Right cardiac atrium (tissue), 5 donors: Measurements from ENCODE around the gene MAP2K6. TPM values are rescaled to one million over a fixed set of nuclear protein-coding genes. Genes with fewer than 3 reads are reported as not detected.

Experiments used
- ATAC-seq, 2 donors: fragments of 200-7000 bp; cut with Tn5 transposase; one replicate each; pipeline versions ENCODE4 v1.8.0 to v1.9.1; 2020; ENCODE audit warnings: moderate library complexity in 2 of 2, mild to moderate bottlenecking in 1 of 2
- DNase-seq, 3 donors: peaks; one replicate each; pipeline ENCODE4 v3.0.0-alpha.2; 2020
- H3K27ac ChIP-seq: one replicate; pipeline ENCODE4 v1.5.1; 2013; ENCODE audit warnings: mild to moderate bottlenecking, low read length, control low read depth, moderate library complexity
- H3K27me3 ChIP-seq: one replicate; pipeline ENCODE4 v1.6.1; 2013; ENCODE audit not compliant: control insufficient read depth, insufficient read depth
- H3K4me1 ChIP-seq: one replicate; pipeline ENCODE4 v1.6.1; 2013; ENCODE audit warnings: low read length; ENCODE audit not compliant: control insufficient read depth, insufficient read depth
- H3K4me3 ChIP-seq: one replicate; pipeline ENCODE4 v1.5.1; 2013; ENCODE audit warnings: low read length, control low read depth
- H3K9me3 ChIP-seq: one replicate; pipeline ENCODE4 v1.6.1; 2013; ENCODE audit warnings: low read length; ENCODE audit not compliant: control insufficient read depth
- WGBS: extraction: QIAGEN DNeasy Blood & Tissue Kit; methylation state at CpG from one replicate; pipeline ENCODE4 v1.1.7; 2013; 5-methylcytosine and 5-hydroxymethylcytosine counted together
- intact Hi-C, 4 donors: fragments of 100-400 bp; cut with DNase I; formaldehyde crosslinking; loops; one replicate each; pipeline versions ENCODE4 v1.11.0 to v1.14.0; 2022 to 2023
- polyA plus RNA-seq: library from polyadenylated mRNA; stranded (reverse); fragments of 200-250 nt; gene quantifications from one replicate; pipeline ENCODE4 v1.2.3, GENCODE V29; 2013
- total RNA-seq, 4 donors: library from RNA; stranded (reverse); fragmentation: NEBNext Ultra II Directional; extraction: Animal tissue kit (Norgen Biotek cat#: 25700); gene quantifications; one replicate each; pipeline ENCODE4 v1.2.1, GENCODE V29; 2021
- donor health status: healthy with polysubstance abuse.
- donor health status: DM: no; HTN: yes; CAD: no.
- donor health status: DM: no; HTN: no; CAD: no.
- donor health status: DM: no; HTN: yes; CAD: no; lungs with severe emphysema.
- donor health status: DM: yes; HTN: yes; CAD: no.

The MAP2K6 gene
- total and polyA plus RNA-seq, 5 donors = 0.72 to 4.1 (median 2.5) TPM

DNA sequence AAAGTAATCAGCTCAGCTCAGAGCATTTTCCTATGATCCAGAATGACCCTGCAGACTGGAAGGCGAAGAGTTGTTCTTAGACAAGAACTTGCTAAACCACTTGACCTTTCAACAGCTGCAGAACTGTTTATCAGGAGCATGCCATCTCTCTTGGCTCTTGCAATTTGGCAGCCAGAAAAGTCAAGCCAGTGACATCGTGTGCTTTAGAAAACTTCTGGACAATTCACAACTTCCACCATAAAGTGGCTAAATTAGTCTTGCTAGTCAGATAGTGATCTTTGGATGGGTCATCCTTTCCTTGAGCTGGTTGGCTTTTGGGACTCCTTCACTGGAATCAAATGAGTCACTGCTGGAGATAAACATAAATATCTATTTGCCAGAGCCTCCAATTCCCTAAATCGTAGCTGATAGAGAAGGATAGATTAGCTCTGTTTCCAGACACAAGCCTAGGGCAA lies 146.5 kb downstream of the MAP2K6 start:
- Histone ChIP-seq H3K4me1 (peaks cover 1% of the 10 kb centered on the region), H3K27ac (no peak overlapping the region), H3K27me3 (no peaks in the 10 kb centered on the region), H3K9me3 (no peaks in the 10 kb centered on the region), H3K4me3 (no peak overlapping the region)
- intact Hi-C loops = loop anchor here in 3 of 4 donors (10.0 kb wide), 2 partner anchors 584 to 1064 kb away; no protein-coding TSS in a partner anchor
- WGBS = 20% methylated on average over 3 of the region's 3 CpGs
- ATAC-seq = peak; percentile 73 to 85
- peak in 1 of 3 donors; percentile 10 for DNase-seq

DNA sequence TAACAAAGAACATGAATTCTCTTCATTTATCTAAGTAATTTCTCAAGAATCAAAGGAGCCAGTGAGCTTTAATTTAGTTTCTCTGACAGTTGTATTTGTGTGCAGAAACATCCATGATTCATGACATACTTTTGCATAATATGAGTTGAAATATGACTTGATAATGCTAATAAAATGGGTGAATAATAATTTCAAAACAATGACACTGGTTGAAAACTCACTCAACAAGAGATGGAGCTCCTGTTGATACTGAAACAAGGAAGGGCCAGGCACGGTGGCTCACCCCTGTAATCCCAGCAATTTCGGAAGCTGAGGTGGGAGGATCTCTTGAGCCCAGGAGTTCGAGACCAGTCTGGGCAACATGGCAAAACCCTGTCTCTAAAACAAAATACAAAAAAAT lies 147.0 kb downstream of the MAP2K6 start:
- ATAC-seq = no peak
- Histone ChIP-seq H3K4me1 (peaks cover 1% of the 10 kb centered on the region), H3K9me3 (no peaks in the 10 kb centered on the region), H3K27me3 (no peaks in the 10 kb centered on the region), H3K4me3 (no peak overlapping the region), H3K27ac (no peak overlapping the region)
- intact Hi-C loops = loop anchor here in 3 of 4 donors (10.0 kb wide), 2 partner anchors 583 to 1063 kb away; no protein-coding TSS in a partner anchor
- 82% methylated on average over 3 of the region's 3 CpGs for WGBS
- no peak for DNase-seq

DNA sequence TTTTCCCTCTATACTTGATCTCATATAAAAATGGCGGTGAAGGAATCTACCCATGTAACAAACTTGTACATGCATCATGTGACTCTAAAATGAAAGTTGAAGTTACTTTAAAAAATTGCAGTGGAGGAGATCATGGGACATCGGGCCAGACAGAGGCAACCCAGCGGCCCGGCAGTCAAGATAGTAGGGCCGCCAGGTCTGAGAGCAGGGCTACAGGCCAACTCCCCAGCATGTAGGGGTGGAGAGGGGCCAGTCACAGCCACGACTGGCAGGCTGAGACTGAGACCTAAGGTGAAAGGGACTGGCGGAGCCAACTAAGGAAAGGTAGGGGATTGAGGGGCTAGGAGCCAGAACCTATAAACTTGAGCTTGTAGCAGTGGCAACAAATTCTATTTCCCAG lies 150.9 kb downstream of the MAP2K6 start:
- intact Hi-C loops = loop anchor here in 3 of 4 donors (5.0 to 10.0 kb wide), 3 partner anchors 579 to 1059 kb away; no protein-coding TSS in a partner anchor
- H3K27ac ChIP-seq = no peak overlapping the region
- ATAC-seq = no peak

DNA sequence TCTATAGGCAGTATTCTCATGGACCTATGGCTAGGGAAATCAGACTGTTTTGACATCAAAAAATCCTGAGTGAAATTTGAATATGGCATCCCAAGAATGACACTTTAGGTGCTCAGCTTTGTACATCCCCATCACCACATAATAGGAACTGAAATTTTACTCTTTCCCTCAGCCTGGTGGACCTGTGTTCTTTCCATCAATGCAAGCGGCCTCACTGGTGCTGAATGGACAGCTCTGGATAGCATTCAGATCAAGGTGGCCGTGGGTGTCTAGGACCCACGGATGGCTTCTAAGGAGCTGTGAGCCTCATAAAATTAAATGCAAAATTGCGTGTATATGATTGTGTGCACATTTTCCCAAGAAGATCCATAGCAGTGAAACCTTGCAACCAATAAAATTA lies 152.6 kb downstream of the MAP2K6 start:
- DNase-seq (no peak), ATAC-seq (no peak)
- H3K4me1 ChIP-seq = no peaks in the 10 kb centered on the region
- no peak overlapping the region for H3K4me3 ChIP-seq
- 47% methylated on average over 4 of the region's 4 CpGs for WGBS
- no peak overlapping the region for H3K27ac ChIP-seq
- no peaks in the 10 kb centered on the region for H3K27me3 ChIP-seq
- H3K9me3 ChIP-seq = no peaks in the 10 kb centered on the region
- intact Hi-C loops = loop anchor here in 3 of 4 donors (5.0 to 10.0 kb wide), 3 partner anchors 578 to 1058 kb away; no protein-coding TSS in a partner anchor

More for the DNA sequence above, 150.9 kb downstream of the MAP2K6 start:
- no peaks in the 10 kb centered on the region for H3K27me3 ChIP-seq
- DNase-seq = no peak
- peaks cover 1% of the 10 kb centered on the region for H3K4me1 ChIP-seq
- no peaks in the 10 kb centered on the region for H3K9me3 ChIP-seq
- no peak overlapping the region for H3K4me3 ChIP-seq
- WGBS = 82% methylated on average over 7 of the region's 7 CpGs

DNA sequence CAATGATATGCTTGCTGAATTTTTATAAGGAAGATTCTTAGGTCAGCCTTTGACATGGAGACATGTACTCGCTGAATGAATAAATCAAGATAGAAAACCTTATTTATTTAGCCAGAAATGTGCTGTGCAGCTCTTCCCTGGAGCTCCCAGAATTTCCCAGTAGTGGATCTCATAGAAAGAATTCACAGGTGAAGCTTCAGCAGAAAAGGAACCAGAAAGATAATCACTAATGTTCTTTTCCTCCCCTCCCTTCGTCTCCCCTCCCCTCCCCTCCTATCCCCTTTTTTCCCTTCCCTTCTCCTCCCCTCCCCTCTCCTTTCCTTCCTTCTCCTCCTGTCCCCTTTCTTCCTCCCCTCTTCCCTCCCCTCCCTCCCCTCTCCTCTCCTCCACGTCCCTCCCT lies 158.2 kb downstream of the MAP2K6 start:
- ATAC-seq = no peak
- intact Hi-C loops = no loop called here
- Histone ChIP-seq H3K4me1 (peaks cover 3% of the 10 kb centered on the region), H3K4me3 (no peak overlapping the region), H3K27ac (no peak overlapping the region), H3K27me3 (no peaks in the 10 kb centered on the region), H3K9me3 (no peaks in the 10 kb centered on the region)
- DNase-seq = no peak
- WGBS = 74% methylated on average over 3 of the region's 3 CpGs

DNA sequence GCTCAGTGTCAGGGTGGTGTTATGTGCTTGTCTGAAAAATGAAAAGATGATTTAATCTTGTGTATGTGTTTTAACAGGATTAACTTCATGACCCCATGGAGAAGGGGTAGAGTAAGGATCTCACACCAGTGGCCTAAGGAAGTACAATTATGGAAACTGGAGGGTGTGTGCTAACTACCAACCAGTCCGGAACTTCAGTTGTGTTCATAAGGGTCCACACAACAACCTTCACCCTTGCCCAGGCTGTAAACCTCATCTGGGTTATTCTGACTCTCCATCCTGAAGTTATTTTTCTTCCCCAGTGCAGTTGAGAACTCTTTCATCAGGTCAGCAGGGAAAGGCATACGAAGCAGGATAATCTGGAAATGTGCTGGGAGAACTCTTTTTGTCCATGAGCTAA lies 158.9 kb downstream of the MAP2K6 start:
- no peak for ATAC-seq
- H3K9me3 ChIP-seq = no peaks in the 10 kb centered on the region
- H3K27me3 ChIP-seq = no peaks in the 10 kb centered on the region
- H3K27ac ChIP-seq = no peak overlapping the region
- WGBS = 68% methylated on average over 2 of the region's 2 CpGs
- no peak overlapping the region for H3K4me3 ChIP-seq
- DNase-seq = no peak
- H3K4me1 ChIP-seq = peaks cover 3% of the 10 kb centered on the region
- intact Hi-C loops = no loop called here

DNA sequence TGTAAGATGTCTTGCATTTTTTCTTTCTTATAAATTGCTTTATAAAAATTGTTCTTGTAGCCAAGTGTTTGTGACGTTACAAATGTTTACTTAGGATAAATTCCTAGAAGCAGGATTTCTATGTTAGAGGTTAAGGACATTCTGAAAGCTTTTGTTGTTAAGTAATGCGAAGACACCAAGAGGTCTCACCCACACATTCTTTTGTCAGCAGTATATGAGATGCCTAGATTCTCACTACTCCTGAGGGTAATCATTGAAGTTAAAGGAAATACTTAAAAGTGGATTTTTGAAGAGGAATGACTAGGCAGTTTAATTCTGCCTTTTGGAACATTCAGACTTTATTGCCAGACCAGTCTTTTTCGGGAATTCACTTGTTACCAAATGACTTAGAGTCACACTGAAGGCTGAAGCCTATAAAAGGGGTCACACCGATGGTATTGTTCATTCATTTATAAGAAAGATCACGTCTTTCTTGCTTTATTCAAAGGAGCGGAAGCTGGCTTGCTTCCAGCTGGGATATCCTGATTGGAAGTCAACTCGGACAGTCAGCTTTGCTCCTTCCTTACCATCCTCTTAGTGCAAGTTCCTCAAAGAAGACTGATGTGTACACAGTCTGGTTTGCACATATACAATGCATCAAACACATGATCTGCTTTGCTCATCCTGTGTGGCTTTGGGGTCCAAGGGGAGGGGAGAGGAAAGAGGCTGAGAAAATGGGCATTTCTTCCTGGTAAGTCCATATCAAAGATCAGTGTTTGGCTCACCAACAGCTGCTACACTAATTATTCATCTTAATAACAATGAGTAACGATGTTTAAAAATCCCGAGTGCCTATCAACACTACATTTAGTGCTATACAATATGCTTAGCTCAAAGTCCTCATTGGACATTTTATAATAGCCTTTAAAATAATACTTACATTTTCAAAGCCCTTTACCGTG lies 160.0 kb downstream of the MAP2K6 start:
- H3K9me3 ChIP-seq = no peaks in the 10 kb centered on the region
- peaks cover 5% of the 10 kb centered on the region for H3K4me1 ChIP-seq
- WGBS = 49% methylated on average over 10 of the region's 10 CpGs
- H3K27ac ChIP-seq = no peak overlapping the region
- no peaks in the 10 kb centered on the region for H3K27me3 ChIP-seq
- intact Hi-C loops = no loop called here
- ATAC-seq = peak in 1 of 2 donors; percentile 32
- DNase-seq = peak in 1 of 3 donors; percentile 12
- H3K4me3 ChIP-seq = no peak overlapping the region

DNA sequence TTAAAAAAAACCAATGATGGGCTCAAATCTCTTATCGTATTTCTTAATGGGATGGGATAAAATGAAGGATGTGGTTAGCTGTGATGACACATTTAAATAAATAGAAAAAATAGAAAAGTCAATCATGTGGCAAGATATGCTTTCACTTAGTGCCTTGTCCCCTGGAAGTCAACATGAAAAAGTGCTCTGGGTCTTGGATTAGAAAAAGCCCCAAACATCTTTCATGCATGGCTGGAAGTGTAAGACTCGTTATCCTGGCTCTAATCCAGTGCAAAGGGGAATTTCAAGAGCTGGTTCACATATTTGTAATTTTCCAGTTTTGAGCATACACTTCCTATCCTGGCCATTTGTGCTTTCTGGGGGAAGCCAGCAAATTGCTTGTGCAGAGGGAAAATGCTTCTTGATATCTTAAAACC lies 160.9 kb downstream of the MAP2K6 start:
- peak in 1 of 2 donors; percentile 68 for ATAC-seq
- 23% methylated on average over 2 of the region's 2 CpGs for WGBS
- no peaks in the 10 kb centered on the region for H3K9me3 ChIP-seq
- no peak overlapping the region for H3K4me3 ChIP-seq
- H3K4me1 ChIP-seq = peaks cover 5% of the 10 kb centered on the region
- intact Hi-C loops = no loop called here
- no peaks in the 10 kb centered on the region for H3K27me3 ChIP-seq
- no peak for DNase-seq
- H3K27ac ChIP-seq = no peak overlapping the region

DNA sequence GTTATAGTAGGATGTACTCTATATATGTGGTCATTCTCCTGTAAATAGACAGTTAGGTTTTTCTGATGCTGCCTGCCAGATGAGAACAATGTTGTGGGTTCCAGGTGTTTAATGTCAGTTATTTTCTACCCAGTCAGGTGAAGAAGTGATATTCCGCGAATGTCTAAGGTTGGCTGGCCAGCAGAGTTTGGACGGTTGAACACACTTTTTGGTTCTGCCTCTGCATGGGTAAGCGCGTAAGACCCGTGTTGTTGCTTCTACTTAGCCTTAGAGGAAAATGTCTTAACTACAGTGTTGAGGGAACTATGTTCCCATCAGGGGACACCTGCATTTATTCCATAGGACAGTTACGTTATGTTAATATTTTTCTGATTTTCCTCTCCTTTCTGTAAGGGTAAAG lies 162.6 kb downstream of the MAP2K6 start:
- Histone ChIP-seq H3K9me3 (no peaks in the 10 kb centered on the region), H3K27ac (no peak overlapping the region), H3K27me3 (no peaks in the 10 kb centered on the region), H3K4me1 (peaks cover 5% of the 10 kb centered on the region), H3K4me3 (no peak overlapping the region)
- 91% methylated on average over 7 of the region's 7 CpGs for WGBS
- ATAC-seq = no peak
- intact Hi-C loops = no loop called here
- no peak for DNase-seq

DNA sequence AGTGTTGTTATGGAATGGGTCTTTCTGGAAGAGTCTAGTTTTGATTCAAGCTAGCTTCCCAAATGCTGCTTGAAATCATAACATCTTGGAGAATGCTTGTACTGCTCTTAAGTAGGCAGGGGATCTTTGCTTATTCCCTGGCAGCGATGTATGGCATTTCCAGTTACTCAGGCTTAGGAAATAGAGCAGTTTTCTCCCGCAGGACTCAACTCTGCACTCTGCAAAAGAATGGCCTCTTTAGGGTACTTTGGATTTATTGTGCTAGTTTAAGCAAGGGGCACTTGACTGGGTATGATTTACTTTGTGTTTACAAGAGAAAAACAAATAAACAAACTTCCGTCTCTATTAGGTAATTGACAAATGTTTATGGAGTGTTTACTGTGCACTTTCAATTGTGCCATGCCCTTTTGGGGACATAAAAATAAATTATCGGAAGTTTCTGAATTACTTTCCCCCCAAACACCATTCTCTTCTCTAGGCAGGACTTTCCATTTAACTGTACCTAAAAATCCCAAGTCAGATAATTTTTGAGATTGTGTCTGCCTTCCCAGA lies 164.0 kb downstream of the MAP2K6 start:
- Histone ChIP-seq H3K27me3 (no peaks in the 10 kb centered on the region), H3K9me3 (no peaks in the 10 kb centered on the region), H3K27ac (no peak overlapping the region), H3K4me1 (peaks cover 5% of the 10 kb centered on the region), H3K4me3 (no peak overlapping the region)
- no peak for DNase-seq
- WGBS = 88% methylated on average over 4 of the region's 4 CpGs
- no peak for ATAC-seq
- intact Hi-C loops = no loop called here
